Nephron progenitor cell (in vitro differentiated cells): ENCODE measurements around the gene MIGA1.
A peak's percentile ranks its signal among the peaks of the same experiment; 100 is the strongest.
"Not testable (repeated sequence)": the region's sequence is repeated elsewhere in the genome, so short reads cannot be mapped to it uniquely, and the experiment has no call there.

ENCODE experiments used
- DNase-seq: peaks from one replicate; pipeline ENCODE4 v3.0.0; 2021
- H3K27ac Mint-ChIP-seq: 2 replicates; pipeline ENCODE4 v1.8.0; 2021; ENCODE audit warnings: mild to moderate bottlenecking, moderate library complexity, mixed read lengths
- H3K27me3 Mint-ChIP-seq: 2 replicates; pipeline ENCODE4 v1.8.0; 2021; ENCODE audit warnings: mild to moderate bottlenecking, low read depth, mixed read lengths; ENCODE audit not compliant: poor library complexity
- H3K36me3 Mint-ChIP-seq: 2 replicates; pipeline ENCODE4 v1.8.0; 2021; ENCODE audit warnings: low read depth, mixed read lengths
- H3K4me1 Mint-ChIP-seq: 2 replicates; pipeline ENCODE4 v1.8.0; 2021; ENCODE audit warnings: mixed read lengths
- H3K4me3 Mint-ChIP-seq: 2 replicates; pipeline ENCODE4 v1.8.0; 2021; ENCODE audit warnings: mild to moderate bottlenecking, moderate library complexity, mixed read lengths
- H3K9me3 Mint-ChIP-seq: 2 replicates; pipeline ENCODE4 v1.8.0; 2021; ENCODE audit warnings: mild to moderate bottlenecking, moderate library complexity, mixed read lengths
- TF ChIP-seq, protein P1 (sequence below): fragments of 200-600 bp; sonication (generic); IDR thresholded peaks from 2 replicates; pipeline ENCODE4 v1.5.0; 2021; ENCODE audit warnings: antibody characterized with exemption

MIGA1 gene

GRCh38 chr1:77768006-77768405 lies 11.4 kb upstream of the MIGA1 start:
- no peaks in the 10 kb centered on the region for H3K36me3 Mint-ChIP-seq
- no peak for DNase-seq
- H3K4me3 Mint-ChIP-seq, result no peak overlapping the region

DNA sequence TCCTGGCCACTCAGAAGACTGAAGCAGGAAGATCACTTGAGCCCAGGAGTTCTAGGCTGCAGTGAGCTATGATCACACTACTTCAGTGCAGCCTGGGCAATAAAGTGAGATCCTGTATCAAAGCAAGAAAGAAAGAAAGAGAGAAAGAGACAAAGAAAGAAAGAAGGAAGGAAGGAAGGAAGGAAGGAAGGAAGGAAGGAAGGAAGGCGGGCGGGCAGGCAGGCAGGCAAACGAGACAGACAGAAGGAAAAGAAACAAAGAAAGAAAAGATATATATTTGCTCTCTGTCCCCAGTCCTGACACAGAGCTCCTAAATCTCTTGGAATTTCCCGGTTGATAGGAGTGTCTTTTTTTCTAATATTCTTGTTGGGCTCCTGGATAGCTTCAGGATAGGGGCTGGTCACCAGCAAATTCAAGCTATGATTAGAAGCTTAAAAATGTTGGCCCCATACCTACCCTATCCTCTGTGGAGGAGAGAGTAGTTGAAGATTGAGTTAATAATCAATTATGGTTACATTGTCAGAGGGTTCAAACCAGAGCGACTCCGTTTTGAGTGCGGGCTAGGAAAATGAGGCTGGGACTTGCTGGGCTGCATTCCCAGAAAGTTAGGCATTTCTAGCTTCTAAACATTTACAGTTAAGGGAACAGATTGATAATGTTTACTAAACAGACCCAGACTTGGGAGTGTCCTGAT lies 3.3 kb upstream of the MIGA1 start:
- Mint-ChIP-seq H3K4me3 (no peak overlapping the region), H3K27ac (no peak overlapping the region), H3K36me3 (no peaks in the 10 kb centered on the region), H3K4me1 (peaks cover 19% of the 10 kb centered on the region), H3K9me3 (no peaks in the 10 kb centered on the region), H3K27me3 (peaks cover 15% of the 10 kb centered on the region)
- TF ChIP-seq, protein P1, sequence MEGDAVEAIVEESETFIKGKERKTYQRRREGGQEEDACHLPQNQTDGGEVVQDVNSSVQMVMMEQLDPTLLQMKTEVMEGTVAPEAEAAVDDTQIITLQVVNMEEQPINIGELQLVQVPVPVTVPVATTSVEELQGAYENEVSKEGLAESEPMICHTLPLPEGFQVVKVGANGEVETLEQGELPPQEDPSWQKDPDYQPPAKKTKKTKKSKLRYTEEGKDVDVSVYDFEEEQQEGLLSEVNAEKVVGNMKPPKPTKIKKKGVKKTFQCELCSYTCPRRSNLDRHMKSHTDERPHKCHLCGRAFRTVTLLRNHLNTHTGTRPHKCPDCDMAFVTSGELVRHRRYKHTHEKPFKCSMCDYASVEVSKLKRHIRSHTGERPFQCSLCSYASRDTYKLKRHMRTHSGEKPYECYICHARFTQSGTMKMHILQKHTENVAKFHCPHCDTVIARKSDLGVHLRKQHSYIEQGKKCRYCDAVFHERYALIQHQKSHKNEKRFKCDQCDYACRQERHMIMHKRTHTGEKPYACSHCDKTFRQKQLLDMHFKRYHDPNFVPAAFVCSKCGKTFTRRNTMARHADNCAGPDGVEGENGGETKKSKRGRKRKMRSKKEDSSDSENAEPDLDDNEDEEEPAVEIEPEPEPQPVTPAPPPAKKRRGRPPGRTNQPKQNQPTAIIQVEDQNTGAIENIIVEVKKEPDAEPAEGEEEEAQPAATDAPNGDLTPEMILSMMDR, result no peak
- DNase-seq, result no peak

More at GRCh38 chr1:77768006-77768405, 11.4 kb upstream of the MIGA1 start:
- H3K4me1 Mint-ChIP-seq, result no peaks in the 10 kb centered on the region
- H3K27me3 Mint-ChIP-seq, result peaks cover 7% of the 10 kb centered on the region
- no peaks in the 10 kb centered on the region for H3K9me3 Mint-ChIP-seq
- no peak overlapping the region for H3K27ac Mint-ChIP-seq
- TF ChIP-seq, protein P1, result no peak

DNA sequence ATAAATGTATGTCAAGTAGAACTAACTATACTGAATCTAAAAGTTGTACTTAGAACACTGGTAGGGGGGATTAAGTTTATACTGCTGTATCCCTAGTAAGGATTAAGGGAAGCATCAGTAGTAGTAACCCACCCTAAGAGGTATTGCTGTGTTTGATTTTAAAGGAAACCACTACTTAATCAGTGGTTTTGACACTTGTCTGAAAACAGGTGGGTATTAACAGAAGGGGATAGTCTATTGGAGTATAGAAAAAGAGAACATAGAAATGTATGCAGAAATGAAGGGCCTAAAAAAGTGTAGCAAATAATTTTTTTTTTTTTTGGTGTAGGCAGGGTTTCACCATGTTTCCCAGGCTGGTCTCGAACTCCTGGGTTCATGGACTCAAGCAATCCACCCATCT lies 2.2 kb downstream of the MIGA1 start:
- peaks cover 38% of the 10 kb centered on the region for H3K36me3 Mint-ChIP-seq
- no peak overlapping the region for H3K27ac Mint-ChIP-seq
- H3K27me3 Mint-ChIP-seq, result peaks cover 10% of the 10 kb centered on the region
- TF ChIP-seq, protein P1, result no peak
- H3K9me3 Mint-ChIP-seq, result peaks cover 12% of the 10 kb centered on the region
- peak overlapping the region; percentile 70 for H3K4me3 Mint-ChIP-seq
- no peak for DNase-seq
- peaks cover 26% of the 10 kb centered on the region for H3K4me1 Mint-ChIP-seq

DNA sequence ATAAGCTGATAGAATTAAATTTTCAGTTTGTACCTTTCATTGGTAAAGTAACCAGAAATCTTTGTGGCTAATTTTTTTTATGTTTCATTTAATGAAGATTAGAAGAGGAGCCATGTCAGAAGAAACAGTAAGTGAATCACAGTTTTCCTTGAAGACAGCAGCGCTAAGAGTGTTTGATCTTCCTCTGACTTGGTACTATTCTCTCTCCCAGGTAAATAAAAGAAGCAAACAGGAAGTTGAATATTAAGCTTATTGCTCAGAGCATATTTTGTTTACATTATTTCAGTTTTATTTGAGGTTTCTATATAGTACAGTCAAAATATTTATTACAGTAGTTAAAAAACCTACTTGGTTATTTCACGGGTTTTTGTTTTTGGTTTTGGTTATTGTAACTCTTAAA lies 3.7 kb downstream of the MIGA1 start:
- DNase-seq, result no peak
- H3K4me1 Mint-ChIP-seq, result peaks cover 26% of the 10 kb centered on the region
- peaks cover 22% of the 10 kb centered on the region for H3K9me3 Mint-ChIP-seq
- no peak overlapping the region for H3K4me3 Mint-ChIP-seq
- peaks cover 53% of the 10 kb centered on the region for H3K36me3 Mint-ChIP-seq
- peaks cover 5% of the 10 kb centered on the region for H3K27me3 Mint-ChIP-seq
- TF ChIP-seq, protein P1, result no peak
- no peak overlapping the region for H3K27ac Mint-ChIP-seq

- DNase-seq, H3K4me3 Mint-ChIP-seq, H3K4me1 Mint-ChIP-seq, H3K27me3 Mint-ChIP-seq, H3K27ac Mint-ChIP-seq: not testable (repeated sequence)
- peaks cover 33% of the 10 kb centered on the region for H3K9me3 Mint-ChIP-seq
- peaks cover 75% of the 10 kb centered on the region for H3K36me3 Mint-ChIP-seq
Measured at GRCh38 chr1:77786093-77786741, 6.8 kb downstream of the MIGA1 start.

DNA sequence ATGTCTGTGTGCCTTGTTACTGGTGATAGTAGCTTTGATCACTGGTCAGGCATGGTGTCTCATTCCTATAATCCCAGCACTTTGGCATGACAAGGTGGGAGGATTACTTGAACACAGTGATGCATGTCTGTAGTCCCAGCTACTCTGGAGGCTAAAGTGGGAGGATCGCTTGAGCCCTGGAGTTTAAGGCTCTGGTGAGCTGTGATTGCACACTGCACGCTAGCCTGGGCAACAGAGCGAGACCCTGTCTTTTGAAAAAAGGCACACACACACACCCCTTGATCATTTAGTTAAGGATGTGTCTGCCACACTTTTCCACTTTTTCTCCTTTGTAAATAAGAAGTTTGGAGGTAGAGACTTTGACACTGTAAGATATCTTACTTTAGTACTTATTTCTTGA lies 15.1 kb downstream of the MIGA1 start:
- peak; percentile 11 for DNase-seq
- no peak overlapping the region for H3K27ac Mint-ChIP-seq
- no peaks in the 10 kb centered on the region for H3K4me1 Mint-ChIP-seq
- TF ChIP-seq, protein P1, result no peak
- peaks cover 1% of the 10 kb centered on the region for H3K9me3 Mint-ChIP-seq
- H3K27me3 Mint-ChIP-seq, result peaks cover 3% of the 10 kb centered on the region
- peaks cover 23% of the 10 kb centered on the region for H3K36me3 Mint-ChIP-seq
- no peak overlapping the region for H3K4me3 Mint-ChIP-seq
